Coronary artery (tissue), 2 donors: Measurements from ENCODE around the gene DOK3.
A peak's percentile ranks its signal among the peaks of the same experiment; 100 is the strongest.

ENCODE experiments used
- DNase-seq: peaks from one replicate; pipeline ENCODE4 v3.0.0-alpha.2; 2017; ENCODE audit warnings: low spot score
- H3K27ac ChIP-seq, 2 donors: fragments of 200-600 bp; sonication (generic); one replicate each; pipeline ENCODE4 v1.5.1; 2016 to 2019
- H3K4me3 ChIP-seq: fragments of 200-600 bp; sonication (generic); 2 replicates; pipeline ENCODE4 v1.5.1; 2016; ENCODE audit warnings: mild to moderate bottlenecking, moderate library complexity
- CTCF ChIP-seq: fragments of 200-600 bp; sonication (generic); IDR thresholded peaks from one replicate; pipeline ENCODE4 v1.5.1; 2019; ENCODE audit warnings: antibody characterized with exemption

The DOK3 gene

GRCh38 chr5:177475563-177476427 is 33.8 kb downstream of the DOK3 start:
- H3K27ac ChIP-seq, result peak overlapping the region in 1 of 2 donors; percentile 97
- H3K4me3 ChIP-seq, result no peak overlapping the region
- no peak for DNase-seq
- no peak for TF ChIP-seq CTCF

- peak overlapping the region; percentile 80 to 97 for H3K27ac ChIP-seq
- no peak for TF ChIP-seq CTCF
- no peak for DNase-seq
Observed at GRCh38 chr5:177474846-177475562, 34.6 kb downstream of the DOK3 start.

GRCh38 chr5:177474002-177474476 is 35.6 kb downstream of the DOK3 start:
- DNase-seq, result no peak
- Histone ChIP-seq H3K4me3 (peak overlapping the region; percentile 84), H3K27ac (peak overlapping the region; percentile 80 to 97)
- TF ChIP-seq CTCF, result no peak

More at GRCh38 chr5:177474846-177475562, 34.6 kb downstream of the DOK3 start:
- H3K4me3 ChIP-seq, result no peak overlapping the region

GRCh38 chr5:177473443-177474001 is 36.1 kb downstream of the DOK3 start, which contains the start of gene DBN1:
DBN1 (minus strand) TSS chr5:177473634; CDS start chr5:177473521, 113 bp downstream.
- peak within 1 kb of the TSS; percentile 80 to 97 for H3K27ac ChIP-seq
- DNase-seq, result no peak
- H3K4me3 ChIP-seq, result peak within 1 kb of the TSS; percentile 84
- no peak for TF ChIP-seq CTCF

GRCh38 chr5:177472460-177473442 is 36.9 kb downstream of the DOK3 start:
- no peak for DNase-seq
- Histone ChIP-seq H3K4me3 (peak overlapping the region; percentile 84), H3K27ac (peak overlapping the region; percentile 80 to 97)
- no peak for TF ChIP-seq CTCF
